HepG2 (cell line): Measurements from ENCODE around the gene SIK3. TPM values are rescaled to one million over a fixed set of nuclear protein-coding genes. Genes with fewer than 3 reads are reported as not detected.

Source experiments
- CCAR2 ChIP-seq: fragments of 200-400 bp; formaldehyde crosslinking; optimal IDR thresholded peaks from 2 replicates; pipeline ENCODE3; 2018; ENCODE audit warnings: low read depth, mild to moderate bottlenecking, low read length, moderate library complexity
- CHD2 ChIP-seq: IDR thresholded peaks from 2 replicates; pipeline ENCODE4 v1.6.1; 2011; ENCODE audit warnings: low read depth, low read length, improper control_type of control experiment
- FOXA1 ChIP-seq, 2 experiments: fragments of 450-650 bp in 1 of 2; sonication (generic) in 1 of 2; formaldehyde crosslinking in 1 of 2; IDR thresholded peaks; 2 replicates each; pipeline versions ENCODE4 v1.4.0 to v1.6.1; 2016 to 2020; ENCODE audit warnings: missing genetic modification reagents in 1 of 2
- GFI1 ChIP-seq: sonication (generic); formaldehyde crosslinking; IDR thresholded peaks from 2 replicates; pipeline ENCODE4 v1.5.0; 2020; ENCODE audit warnings: missing genetic modification reagents, mild to moderate bottlenecking, borderline replicate concordance
- IRX3 ChIP-seq: sonication (generic); formaldehyde crosslinking; IDR thresholded peaks from 2 replicates; pipeline ENCODE4 v1.8.1; 2023; ENCODE audit warnings: mild to moderate bottlenecking, low read depth, missing genetic modification reagents, borderline replicate concordance
- ISL2 ChIP-seq: sonication (generic); formaldehyde crosslinking; IDR thresholded peaks from 2 replicates; pipeline ENCODE4 v1.5.0; 2020; ENCODE audit warnings: missing genetic modification reagents
- MBNL3 ChIP-seq: fragments of 250-450 bp; sonication (Bioruptor Pico); conservative IDR thresholded peaks from 2 replicates; pipeline ENCODE4 v1.8.0; 2022; ENCODE audit warnings: mild to moderate bottlenecking, inconsistent platforms
- NR2F6 ChIP-seq, 2 experiments: IDR thresholded peaks; 2 replicates each; pipeline ENCODE4 v1.6.1; 2016; ENCODE audit warnings: antibody characterized with exemption in 1 of 2, mild to moderate bottlenecking in 1 of 2
- RNF2 ChIP-seq: fragments of 450-650 bp; conservative IDR thresholded peaks from 2 replicates; pipeline ENCODE4 v1.6.1; 2016; ENCODE audit warnings: low read depth
- SIX1 ChIP-seq: sonication (generic); formaldehyde crosslinking; IDR thresholded peaks from 2 replicates; pipeline ENCODE4 v1.4.0; 2020; ENCODE audit warnings: missing genetic modification reagents, borderline replicate concordance
- TOE1 ChIP-seq: sonication (generic); formaldehyde crosslinking; IDR thresholded peaks from 2 replicates; pipeline ENCODE4 v1.4.0; 2020; ENCODE audit warnings: mild to moderate bottlenecking, missing genetic modification reagents
- ZNF333 ChIP-seq: sonication (generic); formaldehyde crosslinking; IDR thresholded peaks from 2 replicates; pipeline ENCODE4 v1.4.0; 2020; ENCODE audit warnings: mild to moderate bottlenecking, missing genetic modification reagents, borderline replicate concordance
- ZNF362 ChIP-seq: sonication (generic); formaldehyde crosslinking; IDR thresholded peaks from 2 replicates; pipeline ENCODE4 v1.4.0; 2020; ENCODE audit warnings: missing genetic modification reagents, mild to moderate bottlenecking, borderline replicate concordance
- ZNF512B ChIP-seq: sonication (generic); formaldehyde crosslinking; IDR thresholded peaks from 2 replicates; pipeline ENCODE4 v1.5.1; 2020; ENCODE audit warnings: missing genetic modification reagents, mild to moderate bottlenecking, borderline replicate concordance
- ZNF629 ChIP-seq: sonication (generic); formaldehyde crosslinking; conservative IDR thresholded peaks from 2 replicates; pipeline ENCODE4 v1.5.0; 2020; ENCODE audit warnings: missing genetic modification reagents
- polyA plus RNA-seq, 8 experiments: library from polyadenylated mRNA; depleted of rRNA in 3 of 8; stranded (reverse) in 7 of 8; unstranded in 1 of 8; fragments of >200 nt; fragmentation: Illumina TruSeq in 4 of 8; extraction: Trizol in 4 of 8; gene quantifications; 2 replicates each; pipeline versions ENCODE4 v1.2.1 to v1.2.3, GENCODE V29; 2011 to 2016; ENCODE audit warnings: low read depth in 4 of 8, missing spikeins in 1 of 8, mixed read lengths in 1 of 8; ENCODE audit not compliant: insufficient read depth in 1 of 8
- total RNA-seq, 5 experiments: library from RNA; depleted of rRNA; stranded (reverse); fragments of >200 nt; fragmentation: Illumina TruSeq; extraction: Trizol; gene quantifications; 2 replicates each; pipeline ENCODE4 v1.2.3, GENCODE V29; 2016; ENCODE audit warnings: low read depth in 1 of 5
- TF ChIP-seq, protein P1 (sequence below): sonication (generic); formaldehyde crosslinking; IDR thresholded peaks from 2 replicates; pipeline ENCODE4 v1.4.0; 2020; ENCODE audit warnings: missing genetic modification reagents

Gene SIK3
- total and polyA plus RNA-seq, 2 of the 13 experiments (the other 11 are each of a cell fraction or from before 2014, with no cell fraction given): 5.7 to 9.8 TPM

DNA sequence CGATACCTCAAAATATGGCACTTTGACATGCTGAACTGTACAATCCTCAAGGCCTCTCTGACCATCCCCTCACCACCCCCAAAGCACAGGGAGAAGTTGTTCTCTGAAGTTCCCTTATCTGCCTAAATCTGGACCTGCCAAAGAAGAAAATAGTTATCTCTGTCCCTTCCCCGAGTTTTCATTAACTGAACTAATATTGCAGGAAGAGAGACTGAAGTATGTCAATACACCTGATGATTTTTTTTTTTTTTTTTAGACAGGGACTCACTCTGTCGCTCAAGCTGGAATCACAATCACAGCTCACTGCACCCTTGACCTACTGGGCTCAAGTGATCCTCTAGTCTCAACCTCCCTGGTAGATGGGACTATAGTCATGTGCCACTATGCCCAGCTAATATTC is 75.0 kb downstream of the SIK3 start (continued):
- TF ChIP-seq ZNF512B (CRISPR knock-in tag) (no peak), SIX1 (CRISPR knock-in tag) (no peak), RNF2 (no peak), ZNF629 (CRISPR knock-in tag) (no peak), MBNL3 (CRISPR knock-in tag) (no peak), TOE1 (CRISPR knock-in tag) (no peak), NR2F6 (IDR thresholded peaks at IDR 0.05) (peak; percentile 29; the same call in 1 of the 2 replicates), NR2F6 (CRISPR knock-in tag; IDR thresholded peaks at IDR 0.05) (no peak), CHD2 (no peak), CCAR2 (no peak), ZNF362 (CRISPR knock-in tag) (peak; percentile 86), IRX3 (CRISPR knock-in tag) (no peak), ZNF333 (CRISPR knock-in tag) (no peak), FOXA1 (IDR thresholded peaks at IDR 0.05) (no peak), FOXA1 (CRISPR knock-in tag; IDR thresholded peaks at IDR 0.05) (0 out of 2 replicates have a peak, but pooled peaks have one; percentile 16), GFI1 (CRISPR knock-in tag) (peak; percentile 87), ISL2 (CRISPR knock-in tag) (peak; percentile 49; the same call in 1 of the 2 replicates)
- TF ChIP-seq, protein P1, sequence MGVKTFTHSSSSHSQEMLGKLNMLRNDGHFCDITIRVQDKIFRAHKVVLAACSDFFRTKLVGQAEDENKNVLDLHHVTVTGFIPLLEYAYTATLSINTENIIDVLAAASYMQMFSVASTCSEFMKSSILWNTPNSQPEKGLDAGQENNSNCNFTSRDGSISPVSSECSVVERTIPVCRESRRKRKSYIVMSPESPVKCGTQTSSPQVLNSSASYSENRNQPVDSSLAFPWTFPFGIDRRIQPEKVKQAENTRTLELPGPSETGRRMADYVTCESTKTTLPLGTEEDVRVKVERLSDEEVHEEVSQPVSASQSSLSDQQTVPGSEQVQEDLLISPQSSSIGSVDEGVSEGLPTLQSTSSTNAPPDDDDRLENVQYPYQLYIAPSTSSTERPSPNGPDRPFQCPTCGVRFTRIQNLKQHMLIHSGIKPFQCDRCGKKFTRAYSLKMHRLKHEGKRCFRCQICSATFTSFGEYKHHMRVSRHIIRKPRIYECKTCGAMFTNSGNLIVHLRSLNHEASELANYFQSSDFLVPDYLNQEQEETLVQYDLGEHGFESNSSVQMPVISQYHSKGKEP: no peak
